HepG2 (cell line): ENCODE data around the gene TMEM167B. TPM values are rescaled to one million over a fixed set of nuclear protein-coding genes. Genes with fewer than 3 reads are reported as not detected.
A peak's percentile ranks its signal among the peaks of the same experiment; 100 is the strongest.

Experiments
- CERS6 ChIP-seq: sonication (generic); formaldehyde crosslinking; IDR thresholded peaks from 2 replicates; pipeline ENCODE4 v1.5.0; 2020; ENCODE audit warnings: missing genetic modification reagents
- HNF4A ChIP-seq: sonication (generic); formaldehyde crosslinking; IDR thresholded peaks from 2 replicates; pipeline ENCODE4 v1.4.0; 2020; ENCODE audit warnings: missing genetic modification reagents
- IRF2 ChIP-seq: IDR thresholded peaks from 2 replicates; pipeline ENCODE4 v1.6.1; 2018; ENCODE audit warnings: missing genetic modification reagents, missing compliant biosample characterization
- JDP2 ChIP-seq: sonication (generic); formaldehyde crosslinking; IDR thresholded peaks from 2 replicates; pipeline ENCODE4 v1.8.1; 2022; ENCODE audit warnings: missing genetic modification reagents, borderline replicate concordance
- KLF16 ChIP-seq, 2 experiments: sonication (generic) in 1 of 2; formaldehyde crosslinking in 1 of 2; IDR thresholded peaks; 2 replicates each; pipeline versions ENCODE4 v1.6.1 to v1.8.0; 2016 to 2023; ENCODE audit warnings: missing genetic modification reagents in 2 of 2, missing compliant biosample characterization in 1 of 2
- MED1 ChIP-seq: sonication (generic); formaldehyde crosslinking; IDR thresholded peaks from 2 replicates; pipeline ENCODE4 v1.4.0; 2020; ENCODE audit warnings: missing genetic modification reagents
- NCOR1 ChIP-seq: fragments of 200-600 bp; sonication (generic); IDR thresholded peaks from 2 replicates; pipeline ENCODE4 v1.7.0; 2017; ENCODE audit warnings: antibody characterized with exemption, low read length, borderline replicate concordance
- SPEN ChIP-seq: sonication (generic); formaldehyde crosslinking; IDR thresholded peaks from 2 replicates; pipeline ENCODE4 v1.5.1; 2020; ENCODE audit warnings: low read depth, mild to moderate bottlenecking, missing genetic modification reagents
- XRCC5 ChIP-seq: fragments of 200-400 bp; formaldehyde crosslinking; optimal IDR thresholded peaks from 2 replicates; pipeline ENCODE3; 2017; ENCODE audit warnings: mild to moderate bottlenecking, low read length
- YEATS2 ChIP-seq: sonication (generic); formaldehyde crosslinking; IDR thresholded peaks from 2 replicates; pipeline ENCODE4 v1.4.0; 2020; ENCODE audit warnings: missing genetic modification reagents, borderline replicate concordance
- ZBTB2 ChIP-seq: sonication (generic); formaldehyde crosslinking; IDR thresholded peaks from 2 replicates; pipeline ENCODE4 v1.8.0; 2022; ENCODE audit warnings: low read depth, missing genetic modification reagents
- ZNF235 ChIP-seq: sonication (generic); formaldehyde crosslinking; IDR thresholded peaks from 2 replicates; pipeline ENCODE4 v1.8.1; 2023; ENCODE audit warnings: mild to moderate bottlenecking, missing genetic modification reagents, borderline replicate concordance
- ZNF292 ChIP-seq: sonication (generic); formaldehyde crosslinking; IDR thresholded peaks from 2 replicates; pipeline ENCODE4 v1.8.1; 2022; ENCODE audit warnings: mild to moderate bottlenecking, low read depth, missing genetic modification reagents, borderline replicate concordance
- ZNF296 ChIP-seq: sonication (generic); formaldehyde crosslinking; conservative IDR thresholded peaks from 2 replicates; pipeline ENCODE4 v1.5.0; 2020; ENCODE audit warnings: mild to moderate bottlenecking, missing genetic modification reagents
- ZNF713 ChIP-seq: sonication (generic); formaldehyde crosslinking; IDR thresholded peaks from 2 replicates; pipeline ENCODE4 v1.4.0; 2020; ENCODE audit warnings: mild to moderate bottlenecking, missing genetic modification reagents
- ZSCAN31 ChIP-seq: sonication (generic); formaldehyde crosslinking; IDR thresholded peaks from 2 replicates; pipeline ENCODE4 v1.5.0; 2020; ENCODE audit warnings: low read depth, mild to moderate bottlenecking, missing genetic modification reagents
- polyA plus RNA-seq, 8 experiments: library from polyadenylated mRNA; depleted of rRNA in 3 of 8; stranded (reverse) in 7 of 8; unstranded in 1 of 8; fragments of >200 nt; fragmentation: Illumina TruSeq in 4 of 8; extraction: Trizol in 4 of 8; gene quantifications; 2 replicates each; pipeline versions ENCODE4 v1.2.1 to v1.2.3, GENCODE V29; 2011 to 2016; ENCODE audit warnings: low read depth in 4 of 8, missing spikeins in 1 of 8, mixed read lengths in 1 of 8; ENCODE audit not compliant: insufficient read depth in 1 of 8
- total RNA-seq, 5 experiments: library from RNA; depleted of rRNA; stranded (reverse); fragments of >200 nt; fragmentation: Illumina TruSeq; extraction: Trizol; gene quantifications; 2 replicates each; pipeline ENCODE4 v1.2.3, GENCODE V29; 2016; ENCODE audit warnings: low read depth in 1 of 5
- TF ChIP-seq, protein P1 (sequence below): sonication (generic); formaldehyde crosslinking; IDR thresholded peaks from 2 replicates; pipeline ENCODE4 v1.8.0; 2022; ENCODE audit warnings: missing genetic modification reagents, mild to moderate bottlenecking, moderate library complexity, borderline replicate concordance
- TF ChIP-seq, protein P2 (sequence below): sonication (generic); formaldehyde crosslinking; IDR thresholded peaks from 2 replicates; pipeline ENCODE4 v1.5.0; 2020; ENCODE audit warnings: mild to moderate bottlenecking, missing genetic modification reagents
- TF ChIP-seq, protein P3 (sequence below): sonication (generic); formaldehyde crosslinking; IDR thresholded peaks from 2 replicates; pipeline ENCODE4 v1.8.0; 2022; ENCODE audit warnings: missing genetic modification reagents, mild to moderate bottlenecking, inconsistent platforms, borderline replicate concordance

The TMEM167B gene
- total and polyA plus RNA-seq, 2 of the 13 experiments (the other 11 are each of a cell fraction or from before 2014, with no cell fraction given): 9.5 to 22.4 TPM

DNA sequence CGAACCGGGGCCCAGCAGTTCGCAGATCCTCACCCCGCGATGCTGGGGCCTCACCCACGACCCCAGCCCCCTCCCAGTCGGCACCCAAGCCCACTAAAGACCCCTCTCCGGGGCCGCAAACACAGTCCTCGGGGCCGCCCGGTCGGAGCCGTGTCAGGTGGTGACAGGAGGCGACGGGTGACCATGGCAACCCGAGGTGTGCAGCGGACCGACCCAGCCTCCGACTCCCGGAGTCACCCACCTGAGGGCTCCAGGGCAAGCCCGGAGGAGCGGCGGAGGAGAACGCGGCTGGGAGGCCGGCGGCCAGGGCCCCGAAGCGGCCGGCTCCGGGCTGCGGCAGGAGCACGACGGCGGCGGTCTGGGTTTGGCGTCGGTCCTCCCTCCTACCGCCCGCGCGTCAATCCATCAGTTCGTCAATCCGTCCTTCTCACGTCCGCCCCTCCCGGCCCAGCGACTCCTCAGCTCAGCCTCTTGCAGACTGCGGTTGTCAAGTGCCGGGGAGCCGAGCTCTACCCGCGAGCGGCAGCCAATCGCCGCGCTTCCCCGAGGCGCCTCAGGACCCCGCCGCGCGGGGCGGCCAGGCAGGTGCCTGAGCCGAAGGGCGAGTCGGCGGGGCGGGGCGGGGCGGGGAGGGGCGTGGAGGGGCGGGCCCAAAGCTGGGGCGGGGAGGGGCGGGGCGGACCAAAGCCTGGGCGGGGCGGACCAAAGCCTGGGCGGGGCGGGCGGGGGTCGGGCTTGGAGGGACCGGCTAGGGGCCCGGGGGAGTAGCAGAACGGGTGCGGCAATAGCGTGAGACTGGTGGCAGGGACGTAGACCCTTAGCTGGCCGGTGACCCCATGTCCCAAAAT, 48.7 kb upstream of the TMEM167B start, which contains the start of gene WDR47 (continued):
- TF ChIP-seq, protein P1, sequence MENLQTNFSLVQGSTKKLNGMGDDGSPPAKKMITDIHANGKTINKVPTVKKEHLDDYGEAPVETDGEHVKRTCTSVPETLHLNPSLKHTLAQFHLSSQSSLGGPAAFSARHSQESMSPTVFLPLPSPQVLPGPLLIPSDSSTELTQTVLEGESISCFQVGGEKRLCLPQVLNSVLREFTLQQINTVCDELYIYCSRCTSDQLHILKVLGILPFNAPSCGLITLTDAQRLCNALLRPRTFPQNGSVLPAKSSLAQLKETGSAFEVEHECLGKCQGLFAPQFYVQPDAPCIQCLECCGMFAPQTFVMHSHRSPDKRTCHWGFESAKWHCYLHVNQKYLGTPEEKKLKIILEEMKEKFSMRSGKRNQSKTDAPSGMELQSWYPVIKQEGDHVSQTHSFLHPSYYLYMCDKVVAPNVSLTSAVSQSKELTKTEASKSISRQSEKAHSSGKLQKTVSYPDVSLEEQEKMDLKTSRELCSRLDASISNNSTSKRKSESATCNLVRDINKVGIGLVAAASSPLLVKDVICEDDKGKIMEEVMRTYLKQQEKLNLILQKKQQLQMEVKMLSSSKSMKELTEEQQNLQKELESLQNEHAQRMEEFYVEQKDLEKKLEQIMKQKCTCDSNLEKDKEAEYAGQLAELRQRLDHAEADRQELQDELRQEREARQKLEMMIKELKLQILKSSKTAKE: no peak
- TF ChIP-seq ZNF292 (0 out of 2 replicates have a peak, but pooled peaks have one; percentile 19), SPEN (peak; percentile 77), MED1 (CRISPR knock-in tag) (peak; percentile 38), IRF2 (CRISPR knock-in tag) (peak; percentile 40; the same call in 1 of the 2 replicates), XRCC5 (peak; percentile 46), JDP2 (CRISPR knock-in tag) (no peak), ZNF296 (CRISPR knock-in tag) (0 out of 2 replicates have a peak, but pooled peaks have one; percentile 51), CERS6 (CRISPR knock-in tag) (no peak), ZNF235 (CRISPR knock-in tag) (no peak), NCOR1 (no peak), KLF16 (CRISPR knock-in tag; IDR thresholded peaks at IDR 0.05) (peak in 1 of 2 experiments; percentile 77; a peak in 1 of 4 replicates), ZSCAN31 (CRISPR knock-in tag) (peak; percentile 46; the same call in 1 of the 2 replicates), ZBTB2 (0 out of 2 replicates have a peak, but pooled peaks have one; percentile 12), YEATS2 (CRISPR knock-in tag) (peak; percentile 59), ZNF713 (no peak), HNF4A (no peak)
- TF ChIP-seq, protein P2, sequence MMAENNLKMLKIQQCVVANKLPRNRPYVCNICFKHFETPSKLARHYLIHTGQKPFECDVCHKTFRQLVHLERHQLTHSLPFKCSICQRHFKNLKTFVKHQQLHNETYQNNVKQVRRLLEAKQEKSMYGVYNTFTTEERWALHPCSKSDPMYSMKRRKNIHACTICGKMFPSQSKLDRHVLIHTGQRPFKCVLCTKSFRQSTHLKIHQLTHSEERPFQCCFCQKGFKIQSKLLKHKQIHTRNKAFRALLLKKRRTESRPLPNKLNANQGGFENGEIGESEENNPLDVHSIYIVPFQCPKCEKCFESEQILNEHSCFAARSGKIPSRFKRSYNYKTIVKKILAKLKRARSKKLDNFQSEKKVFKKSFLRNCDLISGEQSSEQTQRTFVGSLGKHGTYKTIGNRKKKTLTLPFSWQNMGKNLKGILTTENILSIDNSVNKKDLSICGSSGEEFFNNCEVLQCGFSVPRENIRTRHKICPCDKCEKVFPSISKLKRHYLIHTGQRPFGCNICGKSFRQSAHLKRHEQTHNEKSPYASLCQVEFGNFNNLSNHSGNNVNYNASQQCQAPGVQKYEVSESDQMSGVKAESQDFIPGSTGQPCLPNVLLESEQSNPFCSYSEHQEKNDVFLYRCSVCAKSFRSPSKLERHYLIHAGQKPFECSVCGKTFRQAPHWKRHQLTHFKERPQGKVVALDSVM (CRISPR knock-in tag): peak; percentile 66; the same call in 1 of the 2 replicates
- TF ChIP-seq, protein P3, sequence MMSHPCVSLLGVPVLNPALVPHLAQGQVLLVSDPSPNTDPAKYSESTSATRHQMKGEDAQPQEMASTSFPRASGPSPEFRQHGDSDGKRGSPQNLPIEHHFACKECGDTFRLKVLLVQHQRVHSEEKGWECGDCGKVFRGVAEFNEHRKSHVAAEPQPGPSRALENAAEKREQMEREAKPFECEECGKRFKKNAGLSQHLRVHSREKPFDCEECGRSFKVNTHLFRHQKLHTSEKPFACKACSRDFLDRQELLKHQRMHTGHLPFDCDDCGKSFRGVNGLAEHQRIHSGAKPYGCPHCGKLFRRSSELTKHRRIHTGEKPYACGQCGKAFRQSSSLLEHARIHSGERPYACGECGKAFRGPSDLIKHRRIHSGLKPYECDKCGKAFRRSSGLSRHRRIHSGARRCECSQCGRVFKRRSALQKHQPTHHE (CRISPR knock-in tag): peak; percentile 39; the same call in 1 of the 2 replicates
